ENCODE data around the gene ACIN1. TPM values are rescaled to one million over a fixed set of nuclear protein-coding genes. Genes with fewer than 3 reads are reported as not detected.

ACIN1 gene
- total RNA-seq, 1 donor from 2014 or later = 163 TPM

- DNase-seq (no peak), ATAC-seq (no peak)
- Histone ChIP-seq H3K4me1 (no peaks in the 10 kb centered on the region), H3K9me3 (no peaks in the 10 kb centered on the region), H3K27me3 (ENCODE audit: low read depth) (no peaks in the 10 kb centered on the region), H3K4me3 (no peak overlapping the region), H3K27ac (peak overlapping the region; percentile 37), H3K36me3 (no peaks in the 10 kb centered on the region)
- intact Hi-C loops (cut with DNase I) = no loop called here
- no peak for TF ChIP-seq CTCF (IDR thresholded peaks at IDR 0.05)
Observed at GRCh38 chr14:23106747-23107045, 11.8 kb upstream of the ACIN1 start.

GRCh38 chr14:23105348-23105824, 10.4 kb upstream of the ACIN1 start:
- ATAC-seq = no peak
- H3K4me3 ChIP-seq = no peak overlapping the region
- TF ChIP-seq CTCF (IDR thresholded peaks at IDR 0.05) = no peak
- no peaks in the 10 kb centered on the region for H3K9me3 ChIP-seq
- no peaks in the 10 kb centered on the region for H3K4me1 ChIP-seq
- H3K27me3 ChIP-seq (ENCODE audit: low read depth) = no peaks in the 10 kb centered on the region
- DNase-seq = no peak
- no peaks in the 10 kb centered on the region for H3K36me3 ChIP-seq
- H3K27ac ChIP-seq = peak overlapping the region; percentile 31
- intact Hi-C loops (cut with DNase I) = no loop called here

- Histone ChIP-seq H3K27me3 (ENCODE audit: low read depth) (no peaks in the 10 kb centered on the region), H3K36me3 (no peaks in the 10 kb centered on the region), H3K9me3 (no peaks in the 10 kb centered on the region), H3K4me3 (no peak within 1 kb of the TSS), H3K4me1 (peaks cover 5% of the 10 kb centered on the region), H3K27ac (peak within 1 kb of the TSS; percentile 31)
- TF ChIP-seq CTCF (IDR thresholded peaks at IDR 0.05) = no peak
- intact Hi-C loops (cut with DNase I) = no loop called here
- no peak for DNase-seq
- ATAC-seq = no peak
Observed at GRCh38 chr14:23104591-23105347, 9.8 kb upstream of the ACIN1 start, which contains the start of gene CIROP. Gene CIROP, minus strand, starts transcription at chr14:23104989. Its CDS starts 69 bp downstream, at chr14:23104920.

- no peak for TF ChIP-seq CTCF (IDR thresholded peaks at IDR 0.05)
- DNase-seq (no peak), ATAC-seq (no peak)
- Histone ChIP-seq H3K27me3 (ENCODE audit: low read depth) (no peaks in the 10 kb centered on the region), H3K36me3 (peaks cover 3% of the 10 kb centered on the region), H3K27ac (no peak overlapping the region), H3K9me3 (no peaks in the 10 kb centered on the region), H3K4me1 (peaks cover 9% of the 10 kb centered on the region), H3K4me3 (no peak overlapping the region)
- intact Hi-C loops (cut with DNase I) = no loop called here
Observed at GRCh38 chr14:23104070-23104590, 9.2 kb upstream of the ACIN1 start.

- H3K4me1 ChIP-seq = peaks cover 14% of the 10 kb centered on the region
- no peaks in the 10 kb centered on the region for H3K27me3 ChIP-seq (ENCODE audit: low read depth)
- DNase-seq = no peak
- no peak overlapping the region for H3K27ac ChIP-seq
- intact Hi-C loops (cut with DNase I) = no loop called here
- H3K9me3 ChIP-seq = no peaks in the 10 kb centered on the region
- no peak for TF ChIP-seq CTCF (IDR thresholded peaks at IDR 0.05)
- no peak for ATAC-seq
- H3K4me3 ChIP-seq = no peak overlapping the region
- H3K36me3 ChIP-seq = peaks cover 9% of the 10 kb centered on the region
Observed at GRCh38 chr14:23103581-23103980, 8.6 kb upstream of the ACIN1 start.
